NOMO-1 (cell line): Measurements from ENCODE around the gene OR9A2.

Experiments used
- DNase-seq, 2 experiments: peaks; one replicate each; lab custom pipeline; 2025; ENCODE audit not compliant: unreplicated experiment in 2 of 2; lab: John Stamatoyannopoulos, UW

Gene OR9A2, protein sequence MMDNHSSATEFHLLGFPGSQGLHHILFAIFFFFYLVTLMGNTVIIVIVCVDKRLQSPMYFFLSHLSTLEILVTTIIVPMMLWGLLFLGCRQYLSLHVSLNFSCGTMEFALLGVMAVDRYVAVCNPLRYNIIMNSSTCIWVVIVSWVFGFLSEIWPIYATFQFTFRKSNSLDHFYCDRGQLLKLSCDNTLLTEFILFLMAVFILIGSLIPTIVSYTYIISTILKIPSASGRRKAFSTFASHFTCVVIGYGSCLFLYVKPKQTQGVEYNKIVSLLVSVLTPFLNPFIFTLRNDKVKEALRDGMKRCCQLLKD

DNA sequence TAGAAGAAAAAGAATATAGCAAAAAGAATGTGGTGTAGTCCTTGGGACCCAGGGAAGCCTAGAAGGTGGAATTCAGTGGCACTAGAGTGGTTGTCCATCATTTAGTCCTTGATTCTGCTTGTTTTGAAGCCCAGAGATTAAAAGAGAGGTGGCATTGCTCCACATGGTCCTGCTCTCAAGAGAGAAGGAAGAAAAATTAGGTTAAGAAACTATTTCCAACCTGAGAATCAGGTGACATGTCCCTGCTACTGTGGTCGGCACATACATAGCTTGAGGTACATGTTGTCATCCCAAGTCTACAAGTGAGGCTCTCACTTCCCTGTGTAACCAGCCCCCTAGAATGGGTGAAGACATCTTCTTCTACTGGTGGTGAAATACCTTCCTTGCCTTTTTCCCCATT, at the start of gene OR9A2:
Gene OR9A2, minus strand, starts transcription at position 101 of the 400 bp plus-strand sequence. Its CDS starts 0 bp downstream, at position 101.
- DNase-seq = no peak

DNA sequence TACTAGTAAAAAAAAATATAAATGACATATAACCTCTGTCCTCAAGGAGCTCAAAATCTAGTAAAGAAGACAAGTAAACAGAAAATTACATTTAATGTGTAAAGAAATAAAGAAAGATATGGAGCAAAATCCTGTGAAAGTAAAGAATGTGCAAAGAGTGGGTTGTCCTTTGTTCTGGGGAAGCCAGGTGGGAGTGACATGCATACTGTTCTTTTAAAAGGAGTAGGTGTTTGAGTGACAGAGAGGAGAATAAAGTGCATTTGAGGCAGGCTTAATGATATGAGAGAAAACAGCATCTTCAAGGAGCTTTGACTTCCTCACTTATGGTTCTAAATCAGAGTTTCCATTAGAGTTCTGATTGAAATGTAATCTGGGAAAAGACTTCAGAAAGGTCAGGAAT, 47.2 kb upstream of the OR9A2 start:
- DNase-seq = no peak

DNA sequence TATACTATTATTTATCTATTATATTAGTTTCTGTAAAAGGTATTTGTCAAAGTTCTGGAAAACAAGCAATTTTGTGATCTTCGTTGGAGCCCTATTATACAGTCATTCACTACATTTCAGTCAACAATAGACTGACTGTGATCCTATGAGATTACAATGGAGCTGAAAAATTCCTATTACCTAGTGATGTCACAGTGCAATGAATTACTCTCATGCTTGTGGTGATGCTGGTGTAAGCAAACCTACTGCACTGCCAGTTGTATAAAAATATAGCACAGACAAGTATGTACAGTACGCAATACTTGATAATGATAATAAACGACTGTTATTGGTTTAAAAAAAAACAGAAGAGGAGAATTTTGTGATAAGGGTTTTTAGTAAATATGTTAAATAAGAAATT, 46.6 kb upstream of the OR9A2 start:
- no peak for DNase-seq

DNA sequence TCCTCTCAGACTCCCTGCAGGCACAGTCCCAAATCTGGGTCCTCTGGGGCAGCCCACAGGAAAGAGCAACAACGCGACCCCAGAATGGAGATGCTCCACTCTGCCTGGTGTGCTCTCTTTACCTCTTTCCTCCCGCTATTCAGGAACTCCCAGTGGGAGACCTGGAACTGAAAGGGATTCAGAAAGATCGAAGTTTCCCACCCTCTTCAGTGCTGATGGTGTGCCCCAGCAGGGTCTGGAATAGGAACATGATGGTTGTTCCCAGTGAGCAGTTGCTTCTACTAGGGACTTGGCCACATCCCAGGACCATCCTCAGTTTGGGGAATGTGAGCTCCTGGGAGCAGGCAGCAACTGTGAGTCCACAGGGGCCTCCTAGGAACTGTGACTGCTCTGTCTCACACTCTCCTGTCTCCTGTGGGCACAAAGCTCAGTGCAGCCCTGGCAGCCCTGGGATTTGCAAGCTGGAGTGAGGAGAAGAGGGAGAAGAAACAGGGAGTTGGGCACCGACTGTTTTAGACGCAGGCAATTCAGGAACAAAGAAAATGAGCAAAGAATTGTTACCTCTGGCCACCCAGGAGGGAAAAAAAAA, 43.1 kb upstream of the OR9A2 start:
- DNase-seq = no peak

DNA sequence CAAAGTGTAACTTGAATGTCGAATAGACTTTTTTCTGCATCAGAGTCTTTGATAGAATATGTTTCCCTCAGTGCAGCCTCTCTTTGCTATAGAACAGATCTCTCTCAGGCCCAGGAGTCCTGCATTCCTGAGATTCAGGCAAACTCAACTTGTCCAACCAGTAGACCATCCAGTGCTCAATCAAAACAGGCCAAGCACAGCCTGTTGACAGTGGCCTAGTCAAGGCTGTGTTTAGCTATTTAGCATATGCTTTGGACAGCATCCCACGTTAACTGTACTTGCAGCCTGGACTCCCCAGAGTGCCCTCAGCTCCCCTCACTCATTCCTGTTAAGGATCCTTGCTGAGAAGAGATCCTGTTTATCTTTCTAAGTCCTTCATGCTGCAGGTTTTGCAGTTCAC, 41.5 kb upstream of the OR9A2 start:
- DNase-seq = no peak

DNA sequence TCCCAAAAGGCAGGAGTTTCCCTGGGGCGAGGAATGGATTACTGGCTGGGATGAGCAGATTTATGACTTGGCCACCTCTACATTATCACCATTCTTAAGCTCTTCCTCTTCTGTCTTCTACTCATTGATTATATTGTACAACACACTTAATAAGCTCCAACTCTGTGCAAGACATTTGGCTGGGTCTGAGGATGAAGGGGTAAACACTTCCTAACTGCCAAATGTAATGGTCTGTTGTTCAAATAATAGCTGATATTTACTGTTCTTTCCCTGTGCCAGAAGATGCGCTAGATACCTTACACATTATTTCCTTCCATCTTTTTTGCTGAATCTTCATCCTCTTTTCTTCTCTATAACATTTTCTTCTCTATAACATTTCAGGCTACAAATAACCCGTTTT, 36.8 kb upstream of the OR9A2 start:
- DNase-seq = no peak

DNA sequence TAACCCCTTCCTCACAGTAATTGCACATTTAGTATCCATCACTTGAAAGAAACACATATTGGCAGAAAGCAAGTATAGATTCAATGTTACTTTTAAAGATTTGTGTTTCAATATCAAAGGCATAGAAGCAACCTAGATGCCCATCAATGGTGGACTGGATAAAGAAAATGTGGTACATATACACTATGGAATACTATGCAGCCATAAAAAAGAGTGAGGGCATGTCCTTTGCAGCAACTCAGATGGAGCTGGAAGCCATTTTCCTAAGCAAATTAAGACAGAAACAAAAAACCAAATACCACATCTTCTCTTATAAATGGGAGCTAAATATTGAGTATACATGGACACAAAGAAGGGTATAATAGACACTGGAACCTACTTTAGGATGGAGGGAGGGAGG, 28.8 kb upstream of the OR9A2 start:
- no peak for DNase-seq

DNA sequence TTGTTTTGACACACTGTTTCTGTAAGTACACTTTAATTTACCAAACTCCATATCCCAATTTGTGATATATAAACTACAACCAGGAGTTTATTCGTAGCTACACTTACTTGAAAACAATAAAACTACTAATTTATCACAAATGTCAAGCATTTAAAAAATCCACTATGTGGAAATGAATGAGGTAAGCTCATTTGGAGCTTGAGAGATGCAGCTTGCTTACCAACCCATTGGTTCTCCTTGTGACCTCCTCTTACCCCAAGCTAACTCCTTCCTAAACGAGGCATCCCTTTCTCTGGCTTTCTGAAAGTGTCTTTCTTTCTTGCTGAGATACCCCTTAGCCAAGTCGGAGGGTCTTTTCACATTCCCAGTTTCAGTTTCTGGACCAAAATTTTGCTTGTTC, 27.7 kb upstream of the OR9A2 start:
- no peak for DNase-seq

DNA sequence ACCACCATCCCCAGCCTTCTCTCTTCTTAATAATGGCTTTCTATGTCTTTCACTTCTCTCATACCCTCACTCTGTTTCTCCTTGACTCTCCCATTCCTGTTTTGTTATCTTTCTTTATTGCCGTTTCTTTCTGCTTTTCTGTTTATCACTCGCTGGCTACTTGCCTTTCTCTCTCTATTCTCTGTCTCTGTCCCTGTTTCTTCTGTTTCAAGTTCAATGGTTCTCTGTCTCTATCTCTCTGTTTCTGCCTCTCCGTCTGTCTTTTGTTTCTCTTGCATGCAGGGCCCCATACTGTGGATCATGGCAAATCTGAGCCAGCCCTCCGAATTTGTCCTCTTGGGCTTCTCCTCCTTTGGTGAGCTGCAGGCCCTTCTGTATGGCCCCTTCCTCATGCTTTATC, 25.1 kb upstream of the OR9A2 start, which contains the start of gene OR6V1:
Gene OR6V1, plus strand, starts transcription at position 301 of the 400 bp plus-strand sequence. Its CDS starts 0 bp downstream, at position 301.
- no peak for DNase-seq

DNA sequence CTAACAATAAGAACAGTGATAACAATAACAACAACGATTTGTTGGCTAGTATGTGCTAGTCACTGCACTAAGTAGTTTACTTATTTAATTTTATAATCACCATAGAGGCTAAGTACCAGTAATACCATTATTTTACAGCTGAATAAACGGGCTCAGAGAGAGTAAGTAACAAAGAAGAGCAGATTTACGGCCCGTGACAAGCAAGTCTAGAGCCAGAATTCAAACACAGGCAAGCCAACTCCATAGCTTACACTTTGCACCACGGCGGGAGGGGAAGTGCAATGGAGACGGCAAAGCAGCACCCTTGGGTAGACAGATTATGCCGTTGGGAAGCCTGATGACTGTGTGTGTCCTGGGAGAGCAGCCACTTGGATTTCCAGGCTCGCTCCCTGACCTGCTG, 24.0 kb upstream of the OR9A2 start:
- DNase-seq = no peak

DNA sequence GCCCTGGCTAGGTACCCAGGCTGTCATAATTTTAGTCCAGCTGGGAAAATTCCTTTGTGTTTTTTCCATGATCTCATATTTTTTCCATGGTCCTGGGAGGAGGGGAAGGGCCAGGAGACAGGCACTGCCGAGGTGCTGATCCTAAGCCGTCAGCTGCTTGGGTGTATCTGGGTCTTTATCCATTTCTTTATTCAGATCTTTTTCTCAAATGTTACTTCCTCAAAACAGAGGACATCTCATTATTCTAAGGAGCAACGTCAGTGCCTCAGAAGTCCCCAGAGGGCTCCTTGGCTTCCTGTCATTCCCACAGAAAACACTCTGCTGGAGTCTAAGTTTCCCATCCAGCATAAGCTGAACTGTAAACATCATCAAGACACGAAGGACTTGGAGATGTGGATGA, 22.4 kb upstream of the OR9A2 start:
- no peak for DNase-seq

DNA sequence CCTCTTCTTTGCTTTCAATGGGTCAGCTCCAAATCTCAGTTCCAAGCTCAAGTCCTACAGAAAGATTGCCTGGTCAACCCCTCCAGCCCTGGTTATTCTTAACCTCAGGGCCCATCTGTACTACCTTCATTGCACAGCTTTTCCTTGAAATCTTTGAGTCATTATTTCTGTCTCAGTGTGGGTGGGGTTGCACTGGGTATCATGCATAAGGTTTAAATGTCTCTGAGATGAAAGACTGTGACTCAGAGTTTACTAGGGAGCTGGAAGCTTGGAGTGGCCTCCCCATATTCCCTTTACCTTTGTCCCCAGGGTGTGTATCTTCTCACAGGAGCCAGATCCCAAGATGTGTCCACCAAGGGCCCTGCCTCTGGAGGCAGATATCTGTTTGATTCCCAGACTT, 21.9 kb upstream of the OR9A2 start:
- DNase-seq = no peak

DNA sequence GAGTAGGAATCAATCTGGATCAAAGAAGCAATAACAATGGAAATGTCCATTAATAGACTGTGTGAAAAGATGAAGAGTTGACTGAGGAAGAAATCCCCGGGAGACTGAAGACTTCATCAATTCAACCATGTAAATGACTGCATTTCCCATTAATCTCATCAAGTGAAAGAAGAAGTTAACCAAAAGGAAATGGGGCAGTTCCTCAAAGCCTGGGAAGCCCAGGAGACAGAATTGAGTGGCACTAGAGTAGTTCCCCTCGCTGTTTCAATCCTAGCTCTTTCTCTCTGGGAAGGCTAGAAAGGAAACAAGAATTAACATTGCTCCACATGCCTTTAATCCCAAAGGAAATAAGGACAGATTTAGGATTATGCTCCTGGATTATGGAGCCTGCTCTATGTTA, 20.4 kb upstream of the OR9A2 start:
- peak in 1 of 2 experiments; percentile 31 for DNase-seq

DNA sequence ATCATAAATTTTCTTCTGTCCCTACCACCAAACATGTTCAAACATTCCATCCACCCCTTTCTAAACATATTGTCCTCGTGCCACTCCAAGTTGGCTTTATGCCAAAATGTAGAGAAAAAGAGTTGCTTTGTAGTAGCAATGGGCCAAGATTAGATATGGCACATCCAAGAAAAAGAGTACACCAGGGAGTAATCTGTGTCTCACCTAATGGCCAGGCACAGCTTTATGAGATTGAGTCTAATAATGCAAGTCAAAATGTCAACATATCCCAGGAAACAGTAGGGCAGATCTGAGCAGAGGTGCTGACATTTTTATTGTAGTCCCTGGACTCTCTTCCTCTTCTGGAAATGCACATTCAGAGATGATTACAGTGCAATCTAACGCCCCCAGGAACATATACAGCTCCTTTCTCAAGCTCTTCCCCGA, 19.5 kb upstream of the OR9A2 start:
- DNase-seq = no peak

DNA sequence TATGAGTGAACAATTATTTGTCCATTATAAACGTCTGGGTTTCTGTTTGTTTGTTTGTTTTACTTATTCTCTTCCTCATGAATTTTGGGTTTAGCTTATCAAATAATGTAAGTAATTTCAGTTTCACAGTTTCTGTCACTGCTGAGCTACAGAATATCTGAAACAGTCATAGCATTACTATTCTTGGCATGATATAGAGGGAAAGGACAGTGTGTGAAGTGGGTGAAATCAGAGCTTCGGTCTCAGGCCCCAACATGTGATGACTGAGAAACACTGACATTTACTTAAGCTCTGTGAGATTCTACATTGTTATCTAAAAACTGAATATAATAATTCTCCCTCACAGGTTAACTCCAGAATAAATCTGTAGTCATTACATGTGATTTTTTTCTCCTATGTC, 16.5 kb upstream of the OR9A2 start:
- no peak for DNase-seq

DNA sequence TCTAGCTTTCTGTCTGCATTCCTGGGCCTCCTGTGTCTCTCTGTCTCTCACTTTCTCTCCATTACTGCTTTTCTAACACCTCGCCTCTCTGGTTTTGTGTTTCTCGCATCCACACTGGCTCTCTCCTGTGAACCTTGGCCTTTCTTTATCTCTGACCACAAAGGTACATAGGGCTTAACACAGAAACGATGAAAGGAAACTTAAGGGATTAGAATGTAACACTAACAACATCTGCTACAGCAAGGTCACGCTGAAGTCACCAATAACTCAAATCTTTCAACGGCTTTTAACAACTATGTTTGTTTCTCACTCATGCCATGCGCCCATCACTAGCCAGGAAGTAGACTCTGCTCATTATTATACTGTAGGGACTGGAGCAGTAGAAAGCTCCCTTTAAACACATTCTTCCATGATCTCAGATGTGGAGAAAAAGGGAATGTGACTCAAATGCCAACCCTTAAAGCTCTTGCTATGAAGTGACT, 15.9 kb upstream of the OR9A2 start:
- DNase-seq = no peak

DNA sequence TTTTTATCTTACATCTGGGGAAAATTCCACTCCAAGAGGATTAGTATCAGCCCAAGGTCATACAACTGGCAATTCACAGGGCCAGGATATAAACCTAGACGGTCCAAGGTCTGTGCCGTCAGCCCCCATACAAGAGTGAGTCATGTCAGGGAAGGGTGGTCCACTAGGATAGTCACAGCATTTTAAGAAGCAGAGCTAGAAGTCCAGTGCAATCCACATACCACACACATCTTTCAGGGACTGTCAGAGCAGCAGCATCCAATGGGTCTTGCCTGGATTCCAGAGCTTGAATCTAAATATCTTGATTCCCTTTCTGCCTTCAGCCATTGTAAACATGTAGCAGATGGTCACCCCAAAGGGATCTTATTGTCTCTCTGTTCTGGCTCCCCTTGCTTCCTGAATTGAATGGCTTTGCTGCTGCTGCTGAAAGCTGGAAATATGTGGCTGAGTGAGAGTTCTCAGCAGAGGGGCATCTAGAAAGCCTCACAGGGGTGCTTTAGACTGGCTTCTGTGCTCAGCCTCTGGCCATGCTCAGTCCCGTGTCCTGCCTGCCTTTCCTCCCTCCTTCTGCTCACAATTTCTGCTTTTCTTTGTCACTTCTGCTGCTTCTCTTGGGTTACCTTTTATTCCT, 15.3 kb upstream of the OR9A2 start:
- DNase-seq = no peak

DNA sequence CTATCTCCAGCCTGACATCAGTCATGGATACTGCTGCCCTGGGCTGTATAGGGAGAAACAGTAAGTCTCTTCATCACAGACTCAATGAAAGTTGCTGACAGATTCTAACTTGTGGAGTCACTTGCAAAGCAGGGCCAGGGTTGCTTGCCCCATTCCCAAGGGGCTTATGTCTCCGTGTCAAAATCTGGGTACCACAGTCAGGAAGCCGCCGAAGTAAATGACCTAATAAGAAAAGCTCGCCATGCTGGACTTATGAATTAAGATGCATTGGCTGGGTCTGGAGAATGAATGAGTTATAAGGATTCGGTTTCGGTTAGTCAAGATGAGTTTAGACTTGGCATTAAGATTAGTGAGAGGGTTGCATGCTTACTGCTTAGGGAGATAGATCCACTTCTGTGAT, 14.4 kb upstream of the OR9A2 start:
- no peak for DNase-seq

DNA sequence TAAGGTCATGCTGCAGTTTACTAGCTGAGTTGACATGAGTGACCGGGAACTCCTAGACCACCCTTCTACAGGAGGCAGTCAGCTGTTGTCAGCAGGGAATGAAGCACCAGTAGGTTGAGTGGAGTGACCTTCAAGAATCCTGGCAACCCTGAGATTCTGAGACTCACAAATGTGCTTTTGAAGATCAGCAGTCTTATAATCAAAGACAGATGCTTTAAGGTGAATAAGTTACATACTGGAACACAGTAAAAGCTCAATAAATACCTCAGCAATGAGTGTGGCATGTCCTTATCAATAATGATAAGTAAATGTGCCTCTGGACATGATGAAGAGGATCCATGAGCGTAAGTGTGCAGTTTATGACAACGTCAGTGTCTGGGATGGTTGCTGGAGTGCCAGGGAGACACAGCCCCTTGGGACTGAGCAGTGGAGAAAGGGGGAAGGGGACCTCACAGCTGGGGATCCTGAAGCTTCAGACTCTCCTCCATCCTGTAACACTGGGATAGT, 13.3 kb upstream of the OR9A2 start:
- DNase-seq = no peak

DNA sequence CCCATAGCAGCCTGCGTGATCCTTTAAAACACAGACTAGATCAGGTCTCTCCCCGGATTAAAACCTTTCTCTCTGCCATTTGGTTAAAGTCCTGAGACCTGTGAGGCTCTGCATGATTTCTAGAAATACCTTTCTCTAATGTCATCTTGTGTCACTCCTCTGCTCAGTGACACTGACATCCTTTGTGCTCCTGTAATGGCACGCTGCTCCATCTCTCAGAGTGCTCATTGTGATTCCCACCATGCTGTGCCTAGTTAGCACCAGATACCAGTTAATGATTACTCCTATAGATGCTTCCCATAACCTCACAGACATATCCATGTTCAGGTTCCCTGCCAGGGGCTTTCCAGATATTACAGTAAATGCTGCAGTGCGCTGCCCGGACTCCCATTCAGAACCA, 11.7 kb upstream of the OR9A2 start:
- no peak for DNase-seq

DNA sequence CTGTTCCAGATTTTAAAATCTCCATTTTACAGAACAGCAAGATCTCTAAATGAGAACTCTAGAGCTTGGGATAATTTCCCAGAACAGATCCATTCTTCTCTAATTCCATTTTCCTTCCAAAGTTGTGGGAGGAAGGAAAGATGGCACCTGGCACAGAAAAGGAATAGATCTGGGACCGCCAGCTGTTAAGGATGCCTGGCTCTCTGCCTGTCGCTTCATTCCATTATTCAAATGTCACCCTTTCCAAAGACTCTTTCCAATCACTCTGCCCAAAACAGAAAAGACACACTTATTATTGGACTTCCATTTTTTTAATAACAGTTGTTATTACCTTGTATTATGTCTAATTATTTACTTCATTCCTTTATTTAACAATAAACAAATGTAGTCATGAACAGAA, 751 bp upstream of the OR9A2 start:
- DNase-seq = no peak

DNA sequence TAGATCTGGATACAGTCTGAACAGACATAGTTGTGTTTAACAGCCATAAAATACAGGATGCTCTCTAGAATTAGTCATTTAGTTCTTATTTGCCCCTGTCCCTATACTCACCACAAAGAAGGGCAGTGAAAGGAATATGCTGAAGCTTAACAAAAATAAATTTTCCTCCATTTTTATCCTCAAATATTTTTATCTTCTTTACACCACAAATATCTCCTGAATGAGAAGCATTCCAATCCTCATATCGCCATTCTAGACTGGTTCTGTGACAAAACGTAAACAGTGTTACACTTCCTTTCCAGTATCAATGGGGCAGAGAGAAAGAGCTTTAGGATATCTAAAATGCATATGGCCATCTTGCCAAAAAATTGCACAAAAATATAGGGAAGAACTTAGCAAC, 1.6 kb downstream of the OR9A2 start:
- no peak for DNase-seq
